Neural cell (in vitro differentiated cells): ENCODE data around the gene PDS5B.

Experiments
- EP300 ChIP-seq: fragments of 450-650 bp; conservative IDR thresholded peaks from 2 replicates; pipeline ENCODE4 v1.6.1; 2014; ENCODE audit warnings: antibody characterized with exemption, mild to moderate bottlenecking, moderate library complexity; ENCODE audit not compliant: poor library complexity, severe bottlenecking
- EZH2 ChIP-seq: fragments of 200-600, 300-800 bp; shearing (Covaris generic), sonication (generic); IDR thresholded peaks from 2 replicates; pipeline ENCODE4 v1.6.1; 2014; ENCODE audit warnings: antibody characterized with exemption, low read length, borderline replicate concordance, mild to moderate bottlenecking; ENCODE audit not compliant: insufficient read depth, poor library complexity, severe bottlenecking
- POLR2AphosphoS5 ChIP-seq: IDR thresholded peaks from 2 replicates; pipeline ENCODE4 v1.6.1; 2012
- TAF1 ChIP-seq: IDR thresholded peaks from 2 replicates; pipeline ENCODE4 v1.6.1; 2012; ENCODE audit warnings: low read depth
- TF ChIP-seq, protein P1 (sequence below): fragments of 450-650 bp; IDR thresholded peaks from 2 replicates; pipeline ENCODE4 v1.5.1; 2014; ENCODE audit warnings: antibody characterized with exemption, mild to moderate bottlenecking, moderate library complexity; ENCODE audit not compliant: poor library complexity, severe bottlenecking
- TF ChIP-seq, protein P2 (sequence below): IDR thresholded peaks from 2 replicates; pipeline ENCODE4 v1.6.1; 2012; ENCODE audit warnings: borderline replicate concordance

- TF ChIP-seq, protein P1, sequence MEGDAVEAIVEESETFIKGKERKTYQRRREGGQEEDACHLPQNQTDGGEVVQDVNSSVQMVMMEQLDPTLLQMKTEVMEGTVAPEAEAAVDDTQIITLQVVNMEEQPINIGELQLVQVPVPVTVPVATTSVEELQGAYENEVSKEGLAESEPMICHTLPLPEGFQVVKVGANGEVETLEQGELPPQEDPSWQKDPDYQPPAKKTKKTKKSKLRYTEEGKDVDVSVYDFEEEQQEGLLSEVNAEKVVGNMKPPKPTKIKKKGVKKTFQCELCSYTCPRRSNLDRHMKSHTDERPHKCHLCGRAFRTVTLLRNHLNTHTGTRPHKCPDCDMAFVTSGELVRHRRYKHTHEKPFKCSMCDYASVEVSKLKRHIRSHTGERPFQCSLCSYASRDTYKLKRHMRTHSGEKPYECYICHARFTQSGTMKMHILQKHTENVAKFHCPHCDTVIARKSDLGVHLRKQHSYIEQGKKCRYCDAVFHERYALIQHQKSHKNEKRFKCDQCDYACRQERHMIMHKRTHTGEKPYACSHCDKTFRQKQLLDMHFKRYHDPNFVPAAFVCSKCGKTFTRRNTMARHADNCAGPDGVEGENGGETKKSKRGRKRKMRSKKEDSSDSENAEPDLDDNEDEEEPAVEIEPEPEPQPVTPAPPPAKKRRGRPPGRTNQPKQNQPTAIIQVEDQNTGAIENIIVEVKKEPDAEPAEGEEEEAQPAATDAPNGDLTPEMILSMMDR, result no peak
- TF ChIP-seq EP300 (no peak), EZH2 (no peak), POLR2AphosphoS5 (no peak), TAF1 (no peak)
- TF ChIP-seq, protein P2, sequence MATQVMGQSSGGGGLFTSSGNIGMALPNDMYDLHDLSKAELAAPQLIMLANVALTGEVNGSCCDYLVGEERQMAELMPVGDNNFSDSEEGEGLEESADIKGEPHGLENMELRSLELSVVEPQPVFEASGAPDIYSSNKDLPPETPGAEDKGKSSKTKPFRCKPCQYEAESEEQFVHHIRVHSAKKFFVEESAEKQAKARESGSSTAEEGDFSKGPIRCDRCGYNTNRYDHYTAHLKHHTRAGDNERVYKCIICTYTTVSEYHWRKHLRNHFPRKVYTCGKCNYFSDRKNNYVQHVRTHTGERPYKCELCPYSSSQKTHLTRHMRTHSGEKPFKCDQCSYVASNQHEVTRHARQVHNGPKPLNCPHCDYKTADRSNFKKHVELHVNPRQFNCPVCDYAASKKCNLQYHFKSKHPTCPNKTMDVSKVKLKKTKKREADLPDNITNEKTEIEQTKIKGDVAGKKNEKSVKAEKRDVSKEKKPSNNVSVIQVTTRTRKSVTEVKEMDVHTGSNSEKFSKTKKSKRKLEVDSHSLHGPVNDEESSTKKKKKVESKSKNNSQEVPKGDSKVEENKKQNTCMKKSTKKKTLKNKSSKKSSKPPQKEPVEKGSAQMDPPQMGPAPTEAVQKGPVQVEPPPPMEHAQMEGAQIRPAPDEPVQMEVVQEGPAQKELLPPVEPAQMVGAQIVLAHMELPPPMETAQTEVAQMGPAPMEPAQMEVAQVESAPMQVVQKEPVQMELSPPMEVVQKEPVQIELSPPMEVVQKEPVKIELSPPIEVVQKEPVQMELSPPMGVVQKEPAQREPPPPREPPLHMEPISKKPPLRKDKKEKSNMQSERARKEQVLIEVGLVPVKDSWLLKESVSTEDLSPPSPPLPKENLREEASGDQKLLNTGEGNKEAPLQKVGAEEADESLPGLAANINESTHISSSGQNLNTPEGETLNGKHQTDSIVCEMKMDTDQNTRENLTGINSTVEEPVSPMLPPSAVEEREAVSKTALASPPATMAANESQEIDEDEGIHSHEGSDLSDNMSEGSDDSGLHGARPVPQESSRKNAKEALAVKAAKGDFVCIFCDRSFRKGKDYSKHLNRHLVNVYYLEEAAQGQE, result no peak
Measured at GRCh38 chr13:32791545-32792172, 205.4 kb downstream of the PDS5B start.
